Kasumi-1 (cell line): Measurements from ENCODE around the gene LINC01488.

Experiments
- DNase-seq, 2 experiments: peaks; one replicate each; lab custom pipeline; 2025; lab: John Stamatoyannopoulos, UW

LINC01488 gene

DNA sequence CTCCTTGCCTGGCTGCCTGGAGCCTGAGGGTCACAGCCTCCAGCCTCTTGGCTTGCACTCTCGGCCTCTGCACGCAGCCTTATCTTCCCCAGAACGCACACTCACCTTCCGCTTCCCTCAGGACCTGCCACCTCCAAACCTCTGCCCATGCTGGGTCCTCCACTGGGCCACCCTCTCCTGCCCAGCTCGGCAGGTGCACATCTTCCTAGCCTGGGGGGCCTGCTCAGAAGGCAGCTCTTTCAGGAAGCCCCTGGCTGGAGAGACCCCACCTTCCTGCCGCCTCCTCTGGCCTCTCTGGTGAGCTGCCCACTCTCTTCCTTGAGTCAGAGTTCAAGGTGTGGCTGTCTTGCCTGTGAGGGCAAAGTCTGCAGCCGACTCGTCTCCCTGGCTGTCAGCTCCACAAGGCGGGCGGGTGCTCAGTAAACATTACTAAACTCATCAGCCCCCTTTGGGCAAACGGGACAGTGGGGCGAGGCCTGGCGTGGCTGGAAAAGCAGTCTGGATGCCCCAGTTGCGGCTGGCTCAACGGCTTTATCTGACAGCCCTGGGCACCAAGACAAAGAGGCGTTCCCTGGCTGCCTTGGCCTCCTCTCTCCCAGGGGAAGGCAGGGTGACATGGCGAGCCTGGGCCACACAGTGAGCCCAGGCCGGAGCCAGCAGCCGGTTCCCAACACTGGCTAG, 1.7 kb upstream of the LINC01488 start:
- DNase-seq, result no peak

DNA sequence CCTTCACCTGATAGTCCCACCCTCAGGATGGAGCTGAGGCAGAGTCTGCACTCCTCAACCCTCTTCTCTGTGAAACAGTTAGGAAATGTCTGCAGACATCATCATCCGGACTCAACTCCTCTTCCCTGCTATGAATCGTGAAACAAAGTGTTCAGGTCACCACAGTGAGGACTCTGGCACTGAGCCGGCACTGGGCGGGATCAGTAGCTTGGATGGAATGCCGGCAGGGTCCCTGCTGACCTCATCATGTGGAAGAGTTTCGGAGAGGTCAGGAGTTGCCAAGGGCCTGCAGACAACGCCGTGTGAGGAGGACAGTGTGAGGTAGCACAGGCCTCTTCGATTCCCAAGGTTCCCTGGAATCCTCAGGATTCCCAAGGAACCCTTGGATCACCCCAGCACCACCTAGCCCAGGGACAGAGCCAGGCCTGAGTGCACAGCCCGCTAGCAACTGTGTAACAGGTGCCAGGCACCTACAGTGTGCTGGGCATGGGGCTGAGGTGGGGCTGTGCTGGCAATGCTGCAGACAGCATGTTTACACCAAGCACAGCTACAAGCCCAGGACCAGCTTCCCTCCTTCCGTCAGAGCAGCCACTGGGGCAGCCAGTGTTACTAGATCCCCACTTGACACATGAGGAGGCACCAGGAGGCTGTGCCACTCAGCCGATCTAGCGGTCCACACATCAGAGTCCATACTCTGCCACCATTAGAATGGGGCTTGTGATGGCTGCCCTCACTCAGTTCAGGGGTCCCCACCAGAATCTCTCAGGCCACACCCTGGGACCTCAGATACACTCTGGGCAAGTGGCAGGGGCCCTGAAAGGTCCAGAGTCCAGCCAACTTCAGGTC, 693 bp upstream of the LINC01488 start:
- no peak for DNase-seq

DNA sequence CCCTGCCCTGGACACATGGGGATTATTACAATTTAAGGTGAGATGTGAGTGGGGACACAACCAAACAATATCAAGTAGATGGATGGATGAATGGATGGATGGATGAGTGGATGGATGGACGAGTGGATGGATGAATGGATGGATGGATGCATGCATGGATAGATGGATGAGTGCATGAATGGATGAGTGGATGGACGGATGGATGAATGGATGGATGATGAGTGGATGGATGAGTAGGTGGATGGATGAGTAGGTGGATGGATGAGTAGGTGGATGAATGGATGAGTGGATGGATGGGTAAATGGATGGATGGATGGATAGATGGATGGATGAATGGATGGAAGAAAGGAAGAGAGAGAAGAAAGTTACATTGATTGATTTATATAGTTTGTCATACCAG, 859 bp downstream of the LINC01488 start:
- no peak for DNase-seq

DNA sequence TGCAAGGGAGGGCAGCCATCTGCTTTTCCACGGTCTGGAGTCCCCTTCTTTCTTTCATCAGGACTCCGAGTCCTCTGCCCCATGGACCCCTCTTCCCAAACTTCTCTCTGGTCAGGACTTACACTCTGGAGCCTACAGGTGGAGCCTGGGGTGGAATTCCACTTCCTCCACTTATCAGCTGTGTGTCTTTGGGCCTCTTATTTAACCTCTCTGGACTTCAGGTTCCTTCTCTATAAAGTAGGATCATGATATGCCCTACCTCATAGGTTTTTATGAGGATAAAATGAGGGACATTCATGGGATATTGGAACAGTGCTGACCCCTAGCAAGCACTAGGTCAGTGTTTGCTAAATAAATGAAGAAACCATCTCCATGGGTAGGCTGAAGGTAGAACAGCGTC, 1.7 kb downstream of the LINC01488 start:
- no peak for DNase-seq

DNA sequence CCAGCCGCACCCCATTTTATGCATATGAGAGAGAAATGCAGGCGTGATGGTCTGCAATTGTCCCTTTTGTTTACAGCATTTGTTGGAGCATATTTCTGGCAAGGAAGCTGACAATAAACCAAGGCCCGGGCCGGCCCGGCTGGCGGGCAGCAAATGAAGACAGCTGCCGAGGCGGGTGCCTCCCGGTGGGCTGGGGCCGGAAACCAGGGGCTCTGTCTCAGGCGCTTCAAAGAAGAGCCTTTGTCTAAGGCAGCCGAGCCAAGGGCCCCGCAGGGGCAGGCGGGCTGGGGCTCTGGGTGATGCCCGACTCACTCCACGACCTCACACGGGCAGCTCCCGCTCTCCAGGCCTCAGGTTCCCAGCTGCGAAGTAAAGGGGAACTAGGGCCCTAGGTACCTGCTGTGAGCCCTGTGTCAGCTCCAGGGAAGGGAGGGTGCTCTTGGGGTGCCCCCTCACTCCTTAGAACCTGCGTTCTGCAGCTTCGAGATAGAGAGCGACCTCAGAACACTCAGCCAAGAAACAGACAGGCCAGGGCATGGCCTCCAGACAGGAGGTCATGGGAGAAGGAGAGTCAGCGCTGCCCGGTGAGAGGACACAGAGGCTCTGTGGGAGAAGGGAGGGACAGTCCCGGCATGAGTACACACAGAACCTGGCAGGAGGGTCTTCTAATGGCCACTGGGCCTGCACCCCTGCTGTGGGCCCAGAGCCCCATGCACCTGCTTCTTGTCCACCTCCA, 2.4 kb downstream of the LINC01488 start:
- DNase-seq, result no peak

DNA sequence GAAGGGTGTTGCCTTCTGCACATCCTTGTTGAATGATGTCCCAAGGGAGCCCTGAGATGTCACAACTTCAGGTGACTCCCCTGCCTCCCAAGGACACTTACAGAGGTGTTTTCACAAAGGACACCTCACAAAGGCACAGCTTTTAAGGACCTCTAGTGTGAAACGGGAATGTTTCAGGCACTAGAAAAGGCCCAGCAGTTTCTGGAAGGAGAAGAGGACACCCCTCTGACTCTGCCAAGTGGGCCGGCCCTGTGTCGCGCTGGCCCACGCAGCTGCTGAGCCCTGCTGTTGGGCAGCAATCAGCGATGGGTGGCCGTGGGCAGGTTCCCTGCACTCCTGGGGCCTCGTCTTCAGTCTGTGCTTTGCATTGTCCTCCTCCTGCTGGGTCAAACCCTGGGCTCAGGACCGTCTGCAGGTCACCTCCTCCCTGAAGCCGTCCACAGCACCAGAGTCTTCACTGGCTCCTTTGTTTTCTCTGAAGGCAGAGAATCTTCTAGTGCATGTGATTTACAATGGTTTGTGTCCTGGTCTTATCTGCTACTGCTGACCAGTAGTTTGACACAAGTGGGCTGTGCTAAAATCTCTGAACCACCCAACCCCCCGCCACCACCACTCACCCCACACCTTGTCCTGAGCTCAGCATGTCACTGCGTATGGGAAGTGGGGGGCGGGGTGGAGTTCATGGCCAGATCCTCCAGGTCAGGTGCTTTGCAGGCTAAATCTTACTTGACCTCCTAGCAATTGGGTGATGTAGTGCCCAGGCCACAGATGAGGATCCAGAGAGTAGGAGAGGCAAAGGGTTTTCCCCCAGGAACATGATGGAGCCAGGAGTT, 3.2 kb downstream of the LINC01488 start:
- DNase-seq, result no peak

DNA sequence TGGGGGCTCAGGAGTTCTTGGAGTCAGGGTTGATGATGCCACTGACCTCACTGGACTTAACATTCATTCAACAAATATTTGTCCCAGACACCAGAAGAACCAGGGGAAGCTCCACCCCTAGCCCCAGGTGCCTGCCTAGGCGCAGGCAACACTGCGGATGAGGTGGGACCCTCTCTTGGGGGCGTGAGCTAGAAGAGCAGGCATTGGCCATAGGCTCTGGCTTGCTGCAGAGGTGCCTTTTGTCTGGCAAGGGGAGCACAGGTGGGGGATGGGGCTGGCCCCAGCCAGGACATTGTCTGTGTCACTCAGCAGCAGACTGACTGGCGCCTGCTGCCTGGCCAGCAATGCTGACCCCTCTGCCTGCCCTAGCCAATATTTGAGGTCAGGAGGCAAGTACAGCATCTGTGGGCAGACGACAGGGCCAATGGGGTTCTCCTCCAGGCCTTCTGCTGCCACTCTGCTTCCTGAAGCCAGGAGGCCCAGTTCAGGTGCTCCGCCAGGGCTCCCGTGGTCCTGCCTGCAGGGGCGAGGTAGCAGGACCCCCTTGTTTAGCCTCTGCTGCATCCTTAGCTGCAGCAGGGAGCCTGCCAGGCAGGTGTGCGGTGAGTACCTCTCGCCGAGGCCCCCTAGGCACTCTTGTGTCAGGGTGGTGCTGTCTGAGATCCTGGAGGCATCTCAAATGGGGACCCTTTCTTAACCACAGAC, 4.0 kb downstream of the LINC01488 start:
- DNase-seq, result no peak

DNA sequence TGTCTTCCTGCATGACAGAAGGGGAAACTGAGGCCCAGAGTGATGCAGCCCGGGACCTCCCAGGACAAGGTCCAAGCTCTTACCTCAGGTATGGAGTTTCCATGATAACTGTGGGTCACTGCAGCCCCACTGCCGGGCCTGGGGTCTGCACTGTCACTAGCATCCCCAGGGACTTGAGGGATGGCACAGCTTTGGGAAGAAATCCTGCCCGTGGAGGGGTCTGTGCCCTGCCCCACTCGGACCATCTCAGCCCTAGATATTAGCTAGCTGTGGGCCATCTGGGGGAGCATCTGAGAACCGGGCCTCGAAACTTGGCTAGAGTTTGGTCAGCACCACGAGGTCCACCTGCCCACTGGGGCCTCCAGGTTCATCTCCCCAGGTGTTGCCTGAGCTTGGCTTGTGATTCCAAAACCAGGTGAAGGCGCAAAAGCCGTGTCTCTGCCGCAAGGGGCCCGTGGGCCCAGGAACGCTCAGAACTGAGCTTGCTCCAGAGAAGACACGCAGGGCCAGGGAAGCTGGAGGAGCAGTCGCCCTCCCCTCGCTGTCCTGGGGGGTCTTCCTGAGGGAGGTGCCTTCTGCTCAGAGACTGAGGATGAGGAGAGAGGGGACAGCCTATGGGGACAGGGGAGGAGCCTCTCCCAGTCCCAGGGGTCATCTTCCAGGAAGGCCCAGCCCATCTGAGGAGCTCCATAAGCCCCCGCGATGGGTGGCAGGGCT, 4.8 kb downstream of the LINC01488 start:
- no peak for DNase-seq

DNA sequence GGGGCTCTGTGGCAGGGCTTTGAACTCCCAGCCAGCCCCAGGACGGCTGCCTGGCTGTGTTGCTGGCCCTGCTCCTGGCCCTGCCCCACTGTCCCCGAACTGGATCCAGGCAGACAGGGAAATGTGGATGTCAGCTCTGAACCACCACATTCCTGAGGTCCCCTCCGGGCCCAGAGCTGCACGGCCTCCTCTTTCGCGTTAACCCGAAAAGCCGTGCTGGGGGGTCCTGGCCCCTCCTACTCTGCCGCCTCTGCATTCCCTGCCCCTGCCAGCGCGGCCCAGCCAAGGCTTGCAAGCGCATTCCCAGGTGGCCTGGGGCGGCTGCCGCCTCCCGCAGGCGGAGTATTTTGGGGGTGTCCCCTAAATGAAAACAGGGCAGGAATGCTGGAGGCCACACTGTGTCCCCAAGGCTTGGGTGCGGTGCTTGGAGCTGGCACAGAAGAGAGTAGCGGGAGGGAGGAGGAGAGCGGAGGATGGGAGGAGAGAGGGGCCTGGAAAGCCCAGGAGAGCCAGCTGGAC, 5.4 kb downstream of the LINC01488 start:
- DNase-seq, result no peak

DNA sequence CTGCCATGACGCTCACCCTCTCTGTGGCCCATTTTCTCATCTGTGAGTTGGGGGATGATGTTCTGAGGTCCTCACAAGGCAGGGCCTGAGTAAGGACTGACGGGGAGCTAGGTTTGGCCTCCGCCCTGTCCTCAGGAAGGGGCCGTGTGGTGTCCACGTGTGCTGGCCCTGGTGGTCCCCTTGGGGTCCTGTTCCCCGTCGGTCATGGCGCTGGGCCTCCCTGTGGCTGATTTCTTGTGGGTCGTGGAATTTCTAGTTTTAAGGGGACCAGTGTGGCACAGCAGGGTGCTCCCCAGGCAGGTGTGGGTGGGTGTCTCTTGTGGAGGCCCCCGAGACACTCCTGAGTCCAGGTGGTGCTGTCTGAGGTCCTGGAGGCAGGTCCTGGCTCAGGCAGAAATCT, 5.9 kb downstream of the LINC01488 start:
- no peak for DNase-seq

DNA sequence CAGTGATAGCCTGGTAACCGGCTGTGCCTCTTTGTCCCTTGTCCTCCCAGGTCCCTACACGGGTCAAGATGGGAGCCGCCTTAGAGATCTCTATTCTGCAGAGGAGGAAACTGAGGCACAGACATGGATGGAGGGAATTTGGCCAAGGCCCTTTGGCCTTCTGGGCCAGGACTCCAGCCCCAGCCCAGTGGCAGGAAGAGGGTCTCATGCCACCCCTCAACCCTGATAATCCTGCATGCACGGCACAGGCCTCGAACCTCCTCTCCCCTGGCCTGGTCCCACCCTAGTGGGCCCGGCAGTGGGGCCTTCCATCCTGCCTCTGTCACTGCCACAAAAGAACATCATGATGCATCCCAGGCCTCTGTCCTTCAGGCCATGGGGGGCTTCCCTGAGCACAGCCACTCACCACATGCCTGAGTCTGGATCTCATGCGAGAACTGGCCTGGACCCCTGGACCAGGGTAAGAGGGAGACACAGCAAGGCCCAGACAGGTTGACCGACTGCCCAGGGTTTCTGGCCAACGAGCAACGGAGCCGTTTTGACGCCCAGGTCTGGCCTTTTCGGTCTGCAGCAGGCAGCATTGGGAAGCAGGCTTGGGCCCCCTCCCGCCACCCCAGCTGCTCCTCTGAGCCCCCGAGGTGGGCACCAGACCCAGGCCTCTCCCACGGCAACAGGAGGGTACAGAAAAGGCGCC, 6.5 kb downstream of the LINC01488 start:
- DNase-seq, result no peak

DNA sequence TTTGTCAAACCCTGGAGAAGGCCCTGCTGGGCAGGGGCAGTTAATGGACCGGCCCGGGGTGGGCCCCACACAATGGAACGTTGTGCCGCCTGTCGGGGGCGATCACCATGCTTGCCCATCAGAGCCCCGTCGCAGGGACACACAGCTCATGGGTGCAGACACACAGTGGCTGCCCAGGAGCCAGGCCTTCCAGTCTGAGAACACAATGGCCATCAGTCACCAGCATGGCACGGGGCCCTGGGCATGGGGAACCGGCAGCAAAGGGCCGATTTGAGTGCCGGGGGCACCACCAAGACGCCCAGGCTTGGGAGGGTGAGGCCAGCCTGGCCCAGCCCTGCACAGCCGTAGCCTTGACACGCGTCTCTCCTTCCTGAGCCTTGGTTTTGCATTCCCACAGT, 7.1 kb downstream of the LINC01488 start:
- DNase-seq, result no peak

DNA sequence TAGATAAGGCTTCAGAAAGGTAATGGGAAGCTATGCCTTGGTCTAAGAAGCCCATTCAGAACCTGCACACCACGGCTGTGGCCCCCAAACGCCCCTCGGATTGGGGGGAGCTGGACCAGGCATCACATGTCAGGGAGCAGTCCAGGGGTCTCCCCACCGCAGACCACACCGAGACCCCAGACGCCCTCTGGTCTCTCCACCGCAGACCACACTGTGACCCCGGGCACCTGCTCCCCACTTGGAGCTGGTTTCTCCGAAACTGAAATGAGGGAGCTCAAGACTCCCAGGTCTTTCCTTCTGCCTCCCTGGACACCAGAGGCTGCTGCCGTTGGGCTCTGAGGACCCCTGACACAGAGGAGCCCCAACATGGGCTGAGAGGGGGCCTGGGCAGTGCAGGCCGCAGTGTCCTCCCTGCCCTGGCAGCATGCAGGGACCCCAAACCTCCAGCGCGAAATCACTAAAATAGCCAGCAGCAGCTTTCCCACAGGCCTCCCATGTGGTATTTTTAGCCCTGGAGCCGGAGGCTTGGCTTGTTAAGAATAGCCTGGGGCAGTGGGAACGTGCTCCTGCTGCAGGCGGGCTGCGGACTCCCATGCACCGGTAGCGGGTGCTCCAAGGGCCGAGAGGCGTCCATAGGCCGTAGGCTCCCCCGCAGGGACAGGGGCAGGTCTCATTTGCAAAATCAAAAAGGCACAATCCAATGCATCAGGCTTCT, 7.7 kb downstream of the LINC01488 start:
- no peak for DNase-seq

DNA sequence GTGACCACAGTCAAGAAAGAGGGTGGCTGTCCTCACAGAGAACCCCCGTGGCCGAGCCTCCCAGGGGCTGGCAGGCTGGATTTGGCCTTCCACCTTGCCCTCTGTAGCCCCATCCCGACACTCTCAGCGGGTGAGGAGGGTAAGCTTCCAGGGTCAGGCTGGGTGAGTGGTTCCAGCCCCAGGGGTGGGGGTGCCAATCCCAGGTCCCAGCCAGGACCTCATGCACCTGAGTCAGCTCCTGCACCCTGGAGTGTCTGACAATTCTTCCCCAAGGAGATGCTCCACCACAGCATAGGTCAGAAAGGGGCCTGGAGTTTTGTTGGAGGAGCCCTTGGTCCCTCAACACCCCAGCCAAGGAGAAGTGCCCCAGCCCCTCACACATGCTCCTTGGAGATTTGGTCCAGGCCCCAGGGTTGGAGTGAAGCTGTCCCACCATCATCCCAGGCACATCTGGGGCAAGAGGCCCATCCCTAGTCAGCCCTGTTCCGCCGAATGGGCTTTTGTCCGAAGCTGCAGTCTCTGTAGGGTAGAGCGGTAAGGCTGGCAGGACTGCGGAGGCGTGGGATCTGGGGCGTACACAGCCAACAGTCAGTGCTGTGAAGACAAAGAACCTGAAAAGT, 8.4 kb downstream of the LINC01488 start:
- DNase-seq, result no peak

DNA sequence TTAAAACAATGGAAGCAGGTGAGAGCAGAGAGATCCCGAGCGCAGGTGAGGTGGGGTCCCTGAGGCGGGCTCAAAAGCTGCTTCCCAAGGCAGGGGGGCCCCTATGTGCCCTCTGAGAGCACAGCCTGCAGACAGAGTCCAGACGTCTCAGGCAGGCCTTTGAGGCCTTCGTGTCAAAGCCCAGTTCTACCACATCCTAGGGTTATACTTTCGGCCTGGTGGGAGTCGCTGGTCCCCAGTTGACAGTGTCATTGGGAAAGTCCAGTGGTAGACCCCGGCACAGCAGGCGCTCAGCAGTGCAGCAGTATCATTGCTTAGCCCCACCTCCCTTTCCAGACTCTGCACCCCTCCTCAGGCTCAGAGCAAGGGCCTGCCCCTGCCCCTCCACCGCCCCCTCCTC, 9.1 kb downstream of the LINC01488 start:
- no peak for DNase-seq

DNA sequence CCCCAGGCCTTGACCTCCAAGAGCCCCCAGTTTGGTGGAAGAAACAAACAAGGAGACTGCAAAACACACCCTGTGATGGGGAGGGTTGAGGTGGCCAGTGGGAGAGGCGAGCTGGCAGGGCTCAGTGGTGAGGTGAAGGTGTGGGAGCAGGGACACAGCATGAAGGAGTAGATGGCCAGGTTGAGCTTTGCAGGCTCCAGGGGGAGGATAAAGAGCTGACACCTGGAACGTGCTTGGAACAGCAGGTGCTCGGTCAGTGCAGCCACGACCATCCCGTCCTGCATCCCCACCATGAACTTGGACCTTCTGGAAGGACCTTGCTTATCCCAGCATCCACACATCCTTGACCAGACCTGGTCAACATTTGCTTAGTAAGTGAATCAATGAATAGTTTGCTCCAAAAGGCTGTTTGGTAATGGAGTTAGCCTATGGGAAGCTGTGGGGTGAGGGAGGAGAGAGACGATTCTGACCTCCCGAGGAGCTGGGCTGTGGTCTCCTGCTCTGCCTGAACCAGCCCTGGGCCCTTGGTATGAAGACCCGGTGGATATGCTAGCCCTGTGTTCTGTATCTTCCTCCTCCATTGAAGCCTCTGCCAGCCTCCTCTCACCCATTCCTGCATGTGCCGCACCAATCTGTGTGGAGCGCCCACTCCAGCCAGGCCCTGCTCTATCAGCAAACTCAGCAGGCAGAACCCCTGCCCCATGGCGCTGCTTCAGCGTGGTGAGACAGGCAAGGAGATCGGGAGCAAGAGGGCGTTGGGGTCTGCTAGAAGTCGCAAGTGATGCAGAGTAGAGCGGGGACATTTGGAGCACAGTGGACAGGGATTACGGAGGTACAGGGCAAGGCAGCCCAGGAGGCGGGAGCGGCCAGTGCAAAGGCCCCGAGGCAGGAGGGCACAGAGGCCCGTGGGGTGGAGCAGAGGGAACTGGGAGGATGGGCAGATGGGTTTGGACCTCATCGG, 9.9 kb downstream of the LINC01488 start:
- DNase-seq, result no peak

DNA sequence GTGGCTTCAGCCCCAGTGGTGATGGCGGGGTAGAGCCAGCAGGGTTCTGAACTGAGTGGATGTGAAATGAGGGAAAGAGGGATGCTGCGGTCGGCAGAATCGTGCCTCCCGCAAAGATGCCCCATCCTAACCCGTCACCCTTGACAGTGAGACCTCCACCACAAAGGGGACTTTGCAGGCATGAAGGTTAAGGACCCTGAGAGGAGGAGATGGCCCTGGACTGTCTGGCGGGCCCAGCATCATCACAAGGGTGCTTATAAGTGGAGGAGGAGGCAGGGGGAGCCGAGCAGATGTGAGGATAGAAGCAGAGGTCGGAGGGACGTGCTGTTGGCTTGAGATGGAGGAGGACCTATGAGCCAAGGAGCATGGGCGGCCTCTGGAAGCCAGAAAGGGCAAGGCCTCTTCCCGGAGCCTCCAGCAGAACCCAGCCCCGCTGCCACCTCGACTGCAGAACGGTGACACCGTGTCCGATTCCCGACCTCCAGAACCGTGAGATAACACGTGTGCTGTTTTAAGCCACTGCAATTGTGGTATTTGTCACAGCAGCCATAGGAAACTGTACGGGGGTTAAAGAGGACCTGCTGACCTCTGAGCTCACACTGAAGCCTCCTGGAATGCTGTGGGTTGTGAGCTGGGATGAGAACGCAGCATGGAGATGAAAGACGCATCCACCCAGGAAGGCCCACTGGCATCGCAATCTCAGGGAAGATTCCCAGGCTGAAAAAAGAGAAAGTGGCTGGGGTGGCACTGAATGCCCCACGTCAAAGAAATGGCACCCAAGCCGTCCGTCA, 10.9 kb downstream of the LINC01488 start:
- DNase-seq, result no peak
